DMS 273 (cell line): Measurements from ENCODE around the gene SLC1A4.
A peak's percentile ranks its signal among the peaks of the same experiment; 100 is the strongest.
"Not testable (repeated sequence)": the region's sequence is repeated elsewhere in the genome, so short reads cannot be mapped to it uniquely, and the experiment has no call there.

ENCODE experiments used
- DNase-seq: peaks from one replicate; lab custom pipeline; 2025; ENCODE audit not compliant: unreplicated experiment; lab: John Stamatoyannopoulos, UW

SLC1A4 gene

GRCh38 chr2:65025453-65026123, 36.4 kb downstream of the SLC1A4 start:
- no peak for DNase-seq

- no peak for DNase-seq
Measured at GRCh38 chr2:65026154-65026553, 37.0 kb downstream of the SLC1A4 start.

- no peak for DNase-seq
Measured at GRCh38 chr2:65026704-65027464, 37.7 kb downstream of the SLC1A4 start.

GRCh38 chr2:65027616-65028244, 38.5 kb downstream of the SLC1A4 start:
- DNase-seq: no peak

- DNase-seq: no peak
Measured at GRCh38 chr2:65030476-65031332, 41.5 kb downstream of the SLC1A4 start.

- DNase-seq: no peak
Measured at GRCh38 chr2:65031341-65032018, 42.3 kb downstream of the SLC1A4 start.

GRCh38 chr2:65032019-65032975, 43.1 kb downstream of the SLC1A4 start:
- DNase-seq: no peak

GRCh38 chr2:65033178-65033577, 44.0 kb downstream of the SLC1A4 start:
- peak; percentile 43 for DNase-seq

- not testable (repeated sequence) for DNase-seq
Measured at GRCh38 chr2:65033667-65034066, 44.5 kb downstream of the SLC1A4 start.

GRCh38 chr2:65035351-65035943, 46.2 kb downstream of the SLC1A4 start:
- no peak for DNase-seq

GRCh38 chr2:65037178-65037577, 48.0 kb downstream of the SLC1A4 start:
- DNase-seq: no peak

- DNase-seq: no peak
Measured at GRCh38 chr2:65039640-65040039, 50.4 kb downstream of the SLC1A4 start.

- DNase-seq: peak; percentile 89
Measured at GRCh38 chr2:65040400-65041261, 51.4 kb downstream of the SLC1A4 start.

- DNase-seq: no peak
Measured at GRCh38 chr2:65043001-65043400, 53.8 kb downstream of the SLC1A4 start.

GRCh38 chr2:65044097-65044735, 55.0 kb downstream of the SLC1A4 start:
- no peak for DNase-seq

- DNase-seq: no peak
Measured at GRCh38 chr2:65045651-65046050, 56.5 kb downstream of the SLC1A4 start.

- DNase-seq: no peak
Measured at GRCh38 chr2:65046633-65047407, 57.6 kb downstream of the SLC1A4 start.
